Measurements from ENCODE around the gene HELZ. TPM values are rescaled to one million over a fixed set of nuclear protein-coding genes. Genes with fewer than 3 reads are reported as not detected.

The HELZ gene
- total RNA-seq, 4 donors from 2014 or later, result 63.5 to 123 (median 87.6) TPM

GRCh38 chr17:67186782-67187181 lies 58.2 kb downstream of the HELZ start:
- ATAC-seq (ENCODE audit: low FRiP score) (no peak), DNase-seq (ENCODE audit: low spot score) (no peak)
- TF ChIP-seq CTCF (IDR thresholded peaks at IDR 0.05), result no peak

GRCh38 chr17:67183531-67183930 lies 61.5 kb downstream of the HELZ start:
- DNase-seq (ENCODE audit: low spot score) (no peak), ATAC-seq (ENCODE audit: low FRiP score) (no peak)
- TF ChIP-seq CTCF (IDR thresholded peaks at IDR 0.05), result no peak

DNA sequence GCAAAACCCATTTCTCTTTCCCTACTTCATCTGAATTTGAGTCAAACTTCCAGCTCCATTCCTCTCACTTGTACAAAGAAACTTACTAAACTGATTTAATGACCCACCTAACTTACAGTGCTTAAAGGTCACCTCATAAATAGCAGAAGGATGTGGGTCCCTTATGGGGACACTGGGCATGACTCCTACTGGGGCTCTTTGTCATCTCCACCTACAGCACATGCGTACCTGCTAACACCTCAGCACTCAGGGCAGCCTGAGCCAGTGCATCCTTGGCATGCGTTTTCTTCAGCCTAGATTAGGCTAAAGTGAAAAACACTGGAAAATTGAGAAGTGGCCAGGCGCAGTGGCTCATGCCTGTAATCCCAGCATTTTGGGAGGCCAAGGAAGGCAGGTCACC lies 63.2 kb downstream of the HELZ start:
- ATAC-seq (ENCODE audit: low FRiP score) (no peak), DNase-seq (ENCODE audit: low spot score) (no peak)
- no peak for TF ChIP-seq CTCF (IDR thresholded peaks at IDR 0.05)

DNA sequence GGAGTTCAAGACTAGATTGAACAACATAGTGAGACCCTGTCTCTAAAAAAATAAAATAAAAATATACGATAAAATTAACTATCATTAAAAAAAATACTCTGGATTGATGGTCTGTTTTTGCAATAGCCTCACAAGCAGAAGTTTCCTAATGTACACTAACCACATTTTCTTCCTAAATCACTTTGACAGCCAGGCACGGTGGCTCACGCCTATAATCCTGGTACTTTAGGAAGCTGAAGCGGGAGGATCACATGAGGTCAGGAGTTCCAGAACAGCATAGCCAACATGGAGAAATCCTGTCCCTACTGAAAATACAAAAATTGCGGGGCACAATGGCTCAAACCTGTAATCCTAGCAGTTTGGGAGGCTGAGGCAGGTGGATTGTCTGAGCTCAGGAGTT lies 64.7 kb downstream of the HELZ start:
- DNase-seq (ENCODE audit: low spot score) (no peak), ATAC-seq (ENCODE audit: low FRiP score) (no peak)
- no peak for TF ChIP-seq CTCF (IDR thresholded peaks at IDR 0.05)

DNA sequence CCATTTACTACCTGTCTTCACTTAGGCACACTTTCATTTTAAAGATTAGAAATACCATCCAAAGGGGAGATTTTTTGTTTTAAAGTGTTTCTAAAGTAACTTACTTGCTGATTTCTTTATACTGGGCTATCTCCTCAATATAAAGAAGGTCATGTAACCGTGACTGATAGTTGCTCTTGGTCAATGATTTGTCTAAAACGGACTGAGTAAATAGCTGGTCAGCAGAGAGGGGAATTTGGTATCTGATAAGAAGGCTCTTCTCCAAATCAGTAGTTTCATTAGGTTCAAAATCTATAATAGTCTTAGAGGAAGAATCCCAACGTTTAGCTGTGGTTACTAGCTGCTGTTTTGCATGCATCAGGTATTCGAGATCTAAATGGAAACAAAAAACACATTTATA lies 66.4 kb downstream of the HELZ start:
- no peak for TF ChIP-seq CTCF (IDR thresholded peaks at IDR 0.05)
- DNase-seq (ENCODE audit: low spot score), result no peak

GRCh38 chr17:67177732-67178131 lies 67.3 kb downstream of the HELZ start:
- TF ChIP-seq CTCF (IDR thresholded peaks at IDR 0.05), result no peak
- no peak for DNase-seq (ENCODE audit: low spot score)

More for the DNA sequence above, 66.4 kb downstream of the HELZ start:
- no peak for ATAC-seq (ENCODE audit: low FRiP score)

GRCh38 chr17:67174190-67174589 lies 70.8 kb downstream of the HELZ start:
- DNase-seq (ENCODE audit: low spot score), result no peak
- no peak for TF ChIP-seq CTCF (IDR thresholded peaks at IDR 0.05)

More at GRCh38 chr17:67177732-67178131, 67.3 kb downstream of the HELZ start:
- no peak for ATAC-seq (ENCODE audit: low FRiP score)

More at GRCh38 chr17:67174190-67174589, 70.8 kb downstream of the HELZ start:
- ATAC-seq (ENCODE audit: low FRiP score), result no peak
